Activated T-cell treated with anti-CD3 and anti-CD28 coated beads, Interleukin-2, amount 50 U/mL, for 72 hours (primary cell): ENCODE results near the gene DDX3X. TPM values are rescaled to one million over a fixed set of nuclear protein-coding genes. Genes with fewer than 3 reads are reported as not detected.
"Not testable (repeated sequence)": the region's sequence is repeated elsewhere in the genome, so short reads cannot be mapped to it uniquely, and the experiment has no call there.

Experiments used
- ATAC-seq, 2 donors: fragments of 150-1000 bp; cut with Tn5 transposase; replicated peaks in 1 of 2; 2 replicates each; pipeline ENCODE4 v1.10.0; 2021; ENCODE audit warnings: moderate library complexity in 2 of 2, mild to moderate bottlenecking in 1 of 2
- DNase-seq, 2 donors: peaks; one replicate each; pipeline ENCODE4 v3.0.0; 2021 to 2022; ENCODE audit warnings: mixed read lengths in 1 of 2
- H3K27ac Mint-ChIP-seq: one replicate; pipeline ENCODE4 v1.8.0; 2022; ENCODE audit warnings: mild to moderate bottlenecking, moderate library complexity, mixed read lengths
- H3K27me3 Mint-ChIP-seq: one replicate; pipeline ENCODE4 v1.8.0; 2022; ENCODE audit warnings: low read depth, mixed read lengths
- H3K36me3 Mint-ChIP-seq, 2 donors: one replicate each; pipeline ENCODE4 v1.8.0; 2022; ENCODE audit warnings: mixed read lengths in 2 of 2, mild to moderate bottlenecking in 1 of 2; ENCODE audit not compliant: insufficient read depth in 2 of 2
- H3K4me1 Mint-ChIP-seq: one replicate; pipeline ENCODE4 v1.8.0; 2022; ENCODE audit warnings: low read depth, mixed read lengths
- H3K4me3 Mint-ChIP-seq, 2 donors: one replicate each; pipeline ENCODE4 v1.8.0; 2022; ENCODE audit warnings: mild to moderate bottlenecking in 2 of 2, mixed read lengths in 2 of 2, moderate library complexity in 2 of 2
- H3K9me3 Mint-ChIP-seq, 2 donors: one replicate each; pipeline ENCODE4 v1.8.0; 2022; ENCODE audit warnings: mixed read lengths in 2 of 2
- total RNA-seq, 2 donors: library from RNA; stranded (reverse); gene quantifications; one replicate each; pipeline ENCODE4 v1.2.3, GENCODE V29; 2022

The DDX3X gene
- total RNA-seq, 2 donors from 2014 or later: 251 to 419 TPM

DNA sequence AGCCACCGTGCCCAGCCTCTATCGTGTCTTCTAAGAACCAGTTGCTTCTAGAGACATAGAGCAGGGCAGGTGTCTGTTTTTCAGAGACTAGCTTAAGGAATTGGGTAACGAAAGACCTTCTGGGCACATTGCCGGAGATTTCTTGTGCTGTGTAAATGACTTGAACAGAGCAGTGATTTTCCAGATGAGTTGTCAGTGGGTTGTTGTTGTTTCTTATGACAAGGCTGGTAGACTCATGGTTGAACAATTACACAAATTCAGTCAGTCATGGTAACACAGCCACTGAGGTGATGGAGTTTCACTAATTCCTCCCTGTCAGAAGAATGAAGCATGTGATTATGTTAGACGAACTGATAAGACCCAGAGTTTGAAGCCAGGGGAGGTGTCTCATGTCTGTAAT is 20.5 kb upstream of the DDX3X start:
- no peak for DNase-seq
- H3K4me3 Mint-ChIP-seq: no peak overlapping the region
- peaks cover 12% of the 10 kb centered on the region for H3K4me1 Mint-ChIP-seq
- peak; percentile 56 to 75 for ATAC-seq
- no peak overlapping the region for H3K27ac Mint-ChIP-seq
- no peaks in the 10 kb centered on the region for H3K9me3 Mint-ChIP-seq
- H3K36me3 Mint-ChIP-seq: no peaks in the 10 kb centered on the region
- H3K27me3 Mint-ChIP-seq: no peaks in the 10 kb centered on the region

DNA sequence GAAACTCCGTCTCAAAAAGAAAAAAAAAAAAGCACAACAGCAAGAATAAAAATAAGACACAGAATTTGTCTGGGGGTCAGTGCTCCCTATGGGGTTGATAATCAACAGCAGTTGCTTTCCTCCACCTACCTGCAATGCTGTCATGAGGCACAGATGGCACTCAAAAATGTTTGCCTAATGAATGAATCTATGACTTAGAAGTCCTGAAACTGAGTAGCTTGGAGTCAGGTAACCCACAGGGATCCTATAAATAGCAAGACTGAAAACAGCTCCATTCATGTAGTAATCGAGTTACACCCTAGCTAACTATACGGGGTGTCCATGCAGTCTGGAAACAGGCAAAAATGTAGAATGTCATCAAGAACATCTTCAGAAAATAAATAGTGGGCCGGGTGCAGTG is 19.8 kb upstream of the DDX3X start:
- ATAC-seq: peak in 1 of 2 donors; percentile 35

DNA sequence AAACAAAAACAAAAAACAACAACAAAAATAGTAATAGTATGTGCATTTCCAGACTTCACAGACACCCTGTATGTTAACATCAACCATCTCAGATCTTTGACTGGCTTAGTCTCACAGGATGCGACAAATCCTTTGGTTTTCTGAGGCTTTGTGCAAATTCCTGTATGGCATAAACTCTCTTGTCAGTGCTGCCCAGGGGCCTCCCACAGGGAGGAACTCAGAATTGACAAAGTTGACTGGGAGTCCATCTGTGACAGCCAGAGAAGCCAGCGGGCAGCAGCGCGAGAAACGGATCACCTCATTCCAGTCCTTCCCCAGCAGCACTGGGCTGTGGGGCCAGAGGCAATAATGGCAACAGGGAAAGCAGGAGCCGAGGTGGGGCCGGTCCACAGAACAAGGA is 19.1 kb upstream of the DDX3X start:
- no peak for ATAC-seq
- Mint-ChIP-seq H3K27ac (no peak overlapping the region), H3K36me3 (no peaks in the 10 kb centered on the region), H3K4me3 (no peak overlapping the region), H3K4me1 (peaks cover 12% of the 10 kb centered on the region), H3K9me3 (no peaks in the 10 kb centered on the region), H3K27me3 (no peaks in the 10 kb centered on the region)
- DNase-seq: no peak

More for the DNA sequence above, 19.8 kb upstream of the DDX3X start:
- H3K9me3 Mint-ChIP-seq: no peaks in the 10 kb centered on the region
- no peaks in the 10 kb centered on the region for H3K36me3 Mint-ChIP-seq
- H3K4me3 Mint-ChIP-seq: no peak overlapping the region
- no peaks in the 10 kb centered on the region for H3K27me3 Mint-ChIP-seq
- H3K27ac Mint-ChIP-seq: no peak overlapping the region
- no peak for DNase-seq
- peaks cover 12% of the 10 kb centered on the region for H3K4me1 Mint-ChIP-seq

DNA sequence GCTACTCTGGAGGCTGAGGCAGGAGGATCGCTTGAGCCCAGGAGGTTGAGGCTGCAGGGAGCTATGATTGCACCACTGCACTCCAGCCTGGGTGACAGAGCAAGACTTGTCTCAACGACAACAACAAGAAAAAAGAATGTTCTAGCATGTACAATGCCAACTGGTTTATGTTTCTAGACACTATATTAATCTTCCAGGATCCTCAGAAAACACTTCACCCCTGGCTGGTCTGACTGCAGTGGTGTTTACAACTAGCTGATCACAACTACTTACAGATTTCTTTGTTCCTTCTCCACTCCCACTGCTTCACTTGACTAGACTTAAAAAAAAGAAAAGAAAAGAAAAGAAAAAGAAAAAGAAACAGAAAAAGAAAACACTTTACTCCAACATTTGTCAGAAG is 17.7 kb upstream of the DDX3X start:
- DNase-seq, H3K4me3 Mint-ChIP-seq, H3K27me3 Mint-ChIP-seq, H3K9me3 Mint-ChIP-seq, H3K36me3 Mint-ChIP-seq, H3K4me1 Mint-ChIP-seq, H3K27ac Mint-ChIP-seq, ATAC-seq: not testable (repeated sequence)

DNA sequence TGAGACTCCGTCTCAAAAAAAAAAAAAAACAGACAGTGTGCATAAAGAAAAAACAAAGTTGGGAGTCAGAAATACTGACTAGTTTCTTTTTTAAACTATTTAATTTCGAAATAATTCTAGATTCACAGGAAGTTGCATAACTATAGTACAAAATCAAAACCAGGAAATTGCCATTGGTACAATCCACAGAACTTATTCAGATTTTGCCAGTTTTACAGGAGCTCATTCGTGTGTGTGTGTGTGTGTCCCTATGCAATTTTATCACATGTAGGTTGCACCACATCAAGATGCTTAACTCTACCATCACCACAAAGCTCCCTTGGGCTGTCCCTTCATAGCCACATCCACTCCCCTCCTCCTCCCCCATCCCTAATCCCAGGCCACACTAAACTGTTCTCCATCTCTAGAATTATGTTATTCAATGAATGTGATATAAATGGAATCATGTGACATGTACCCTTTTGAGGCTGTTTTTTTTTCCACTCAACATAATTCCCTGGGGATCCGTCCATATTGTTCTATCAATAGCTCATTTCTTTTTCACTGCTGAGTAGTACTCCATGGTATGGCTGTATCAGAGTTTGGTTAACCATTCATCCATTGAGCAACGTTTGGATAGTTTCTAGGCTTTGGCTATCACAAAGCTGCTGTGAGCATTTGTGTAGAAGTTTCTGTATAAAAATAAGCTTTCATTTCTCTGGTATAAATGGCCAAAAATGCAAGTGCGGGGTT is 16.3 kb upstream of the DDX3X start:
- DNase-seq: no peak
- H3K4me3 Mint-ChIP-seq: no peak overlapping the region
- no peaks in the 10 kb centered on the region for H3K9me3 Mint-ChIP-seq
- H3K27me3 Mint-ChIP-seq: no peaks in the 10 kb centered on the region
- no peak for ATAC-seq
- peaks cover 3% of the 10 kb centered on the region for H3K4me1 Mint-ChIP-seq
- H3K36me3 Mint-ChIP-seq: no peaks in the 10 kb centered on the region
- no peak overlapping the region for H3K27ac Mint-ChIP-seq

DNA sequence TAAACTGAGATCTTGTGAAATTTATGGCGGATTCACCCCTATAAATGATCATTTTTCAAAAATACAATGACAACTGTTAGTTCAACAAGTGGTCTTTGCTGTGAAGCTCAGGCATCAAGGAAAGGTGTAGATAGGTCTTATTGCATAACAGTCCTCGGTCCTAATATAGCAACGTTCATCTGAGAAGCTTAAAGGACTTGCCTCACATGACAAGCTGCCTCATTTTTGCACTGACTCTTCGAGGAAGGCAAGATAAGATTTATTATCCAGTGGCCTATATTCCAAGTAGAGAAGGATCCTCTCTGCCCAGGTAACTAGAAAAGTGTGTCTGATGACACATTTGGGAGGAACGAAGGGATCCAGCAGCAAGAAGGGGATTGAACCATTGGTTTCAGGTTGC is 13.6 kb upstream of the DDX3X start:
- peaks cover 2% of the 10 kb centered on the region for H3K27me3 Mint-ChIP-seq
- DNase-seq: no peak
- H3K27ac Mint-ChIP-seq: no peak overlapping the region
- ATAC-seq: no peak
- H3K9me3 Mint-ChIP-seq: no peaks in the 10 kb centered on the region
- peaks cover 4% of the 10 kb centered on the region for H3K4me1 Mint-ChIP-seq
- no peak overlapping the region for H3K4me3 Mint-ChIP-seq
- H3K36me3 Mint-ChIP-seq: no peaks in the 10 kb centered on the region

DNA sequence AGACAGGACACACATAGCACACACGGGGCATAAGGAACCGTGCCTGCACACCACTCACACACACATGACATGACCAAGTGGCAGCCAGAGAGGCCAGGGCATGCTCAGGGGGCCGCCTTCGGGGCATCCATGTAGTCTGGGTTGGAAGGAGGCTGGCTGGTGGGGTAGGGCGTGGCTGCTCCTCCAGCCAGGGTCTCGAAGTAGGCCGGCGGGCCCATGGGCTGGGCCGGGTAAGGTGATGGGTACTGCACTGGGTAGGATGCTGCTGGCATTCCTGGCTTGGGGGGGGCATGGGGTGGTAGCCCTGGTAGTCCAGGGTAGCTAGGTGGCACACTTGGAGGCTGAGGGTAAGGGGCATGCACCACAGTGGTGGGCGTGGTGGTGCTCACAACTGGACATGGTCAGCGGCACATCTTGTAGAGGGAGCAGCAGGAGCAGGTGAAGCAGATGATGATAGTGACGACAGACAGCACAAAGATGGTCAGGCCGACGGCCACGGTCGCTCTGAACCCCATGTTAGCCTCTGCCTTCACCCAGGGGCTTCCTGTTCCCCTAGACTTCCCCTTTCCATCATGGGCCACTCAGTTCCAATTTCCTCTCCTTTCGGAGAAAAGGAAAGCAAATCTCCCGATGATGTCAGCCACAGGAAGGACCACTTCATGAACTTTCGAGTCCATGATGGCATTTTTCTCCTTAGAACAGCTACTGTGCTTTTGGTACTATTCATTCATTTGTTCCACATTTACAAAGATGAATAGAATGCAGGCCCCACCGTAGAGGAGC is 10.9 kb upstream of the DDX3X start:
- no peak for ATAC-seq
- H3K4me3 Mint-ChIP-seq: no peak overlapping the region
- H3K9me3 Mint-ChIP-seq: no peaks in the 10 kb centered on the region
- peaks cover 11% of the 10 kb centered on the region for H3K27me3 Mint-ChIP-seq
- peaks cover 4% of the 10 kb centered on the region for H3K4me1 Mint-ChIP-seq
- no peak overlapping the region for H3K27ac Mint-ChIP-seq
- no peaks in the 10 kb centered on the region for H3K36me3 Mint-ChIP-seq
- DNase-seq: no peak

DNA sequence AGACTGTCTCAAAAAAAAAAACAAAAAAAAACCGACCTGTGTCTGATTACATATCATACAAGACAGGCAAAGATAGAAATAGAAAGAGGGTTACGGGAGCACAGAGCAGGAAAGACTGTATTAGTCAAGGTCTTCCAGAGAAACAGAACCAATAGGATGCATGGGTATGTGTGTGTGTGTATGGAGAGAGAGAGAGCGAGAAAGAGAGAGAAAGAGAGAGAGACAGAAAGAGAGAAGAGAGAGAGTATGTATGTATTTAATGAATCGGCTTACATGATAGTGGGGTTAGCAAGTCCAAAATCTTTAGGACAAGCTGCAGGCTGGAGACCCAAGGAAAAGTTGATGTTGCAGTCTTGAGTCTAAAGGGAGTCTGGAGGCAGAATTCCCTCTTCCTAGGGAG is 7.5 kb upstream of the DDX3X start:
- Mint-ChIP-seq H3K27ac (no peak overlapping the region), H3K4me3 (no peak overlapping the region), H3K9me3 (no peaks in the 10 kb centered on the region), H3K36me3 (no peaks in the 10 kb centered on the region), H3K27me3 (peaks cover 11% of the 10 kb centered on the region), H3K4me1 (peaks cover 27% of the 10 kb centered on the region)
- DNase-seq (no peak), ATAC-seq (no peak)

DNA sequence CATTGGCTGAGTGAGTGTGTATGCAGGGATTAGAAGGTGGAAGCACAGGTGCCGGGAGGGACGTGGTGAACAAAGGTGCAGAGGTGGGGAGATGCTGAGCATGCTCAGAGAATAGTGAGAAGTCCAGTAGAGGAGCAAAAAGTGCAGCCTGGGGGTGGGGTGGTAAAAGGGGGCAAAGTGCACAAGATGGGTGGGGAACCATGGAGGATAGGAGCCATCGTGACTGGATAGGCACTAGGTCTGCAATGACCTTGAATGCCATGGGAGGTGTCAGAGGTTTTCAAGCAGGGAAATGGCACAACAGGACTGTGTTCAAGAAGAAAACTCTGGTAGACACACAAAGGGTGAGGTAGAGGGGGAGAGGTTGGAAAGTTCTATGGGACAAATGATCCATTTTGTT is 6.6 kb upstream of the DDX3X start:
- DNase-seq: no peak
- peaks cover 36% of the 10 kb centered on the region for H3K4me1 Mint-ChIP-seq
- no peak overlapping the region for H3K4me3 Mint-ChIP-seq
- no peaks in the 10 kb centered on the region for H3K36me3 Mint-ChIP-seq
- no peaks in the 10 kb centered on the region for H3K9me3 Mint-ChIP-seq
- H3K27me3 Mint-ChIP-seq: peaks cover 11% of the 10 kb centered on the region
- H3K27ac Mint-ChIP-seq: no peak overlapping the region
- ATAC-seq: no peak

DNA sequence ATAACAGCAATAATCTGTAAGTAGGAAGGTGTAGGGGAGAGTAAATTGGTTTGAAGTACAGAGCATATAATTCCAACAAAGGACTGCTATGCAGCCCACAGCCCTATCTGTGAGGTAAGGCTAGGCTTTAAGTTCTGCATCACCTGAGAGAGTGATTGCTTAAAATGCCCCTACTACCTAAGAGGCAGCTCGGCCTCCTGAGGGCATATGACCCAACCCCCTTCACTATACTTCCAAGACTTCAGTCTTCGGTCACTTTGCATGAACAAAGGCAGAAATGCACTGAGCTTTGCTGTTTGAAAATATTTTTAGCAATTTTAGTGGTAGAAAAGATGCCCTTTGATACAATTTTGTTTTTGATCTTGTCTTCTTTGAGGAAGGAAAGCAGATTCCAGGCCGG is 4.9 kb upstream of the DDX3X start:
- Mint-ChIP-seq H3K27me3 (peaks cover 11% of the 10 kb centered on the region), H3K27ac (no peak overlapping the region), H3K36me3 (peaks cover 3 to 4% of the 10 kb centered on the region in 2 donors), H3K4me1 (peaks cover 48% of the 10 kb centered on the region), H3K4me3 (no peak overlapping the region), H3K9me3 (no peaks in the 10 kb centered on the region)
- ATAC-seq: no peak
- no peak for DNase-seq

DNA sequence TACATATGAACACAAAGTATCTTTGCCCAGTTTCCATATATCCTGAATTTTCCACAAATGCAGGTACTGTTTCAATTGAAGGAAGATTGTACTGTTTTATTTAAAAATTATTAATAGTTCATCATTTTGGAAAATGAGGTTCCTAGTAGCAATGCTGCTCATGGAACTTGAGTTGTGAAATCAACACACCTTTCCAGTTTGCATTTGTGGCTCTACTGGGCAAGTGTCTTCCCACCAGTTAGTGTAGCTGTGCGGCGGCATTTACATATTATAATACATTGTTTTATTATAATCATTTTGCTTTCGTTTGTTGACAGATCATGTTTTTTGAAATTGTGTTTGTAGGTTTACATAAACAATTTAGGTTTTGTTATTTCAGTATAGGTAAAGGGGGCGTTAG is 2.0 kb upstream of the DDX3X start:
- Mint-ChIP-seq H3K36me3 (peaks cover 11 to 29% of the 10 kb centered on the region in 2 donors), H3K4me1 (peaks cover 61% of the 10 kb centered on the region), H3K9me3 (no peaks in the 10 kb centered on the region), H3K27me3 (peaks cover 4% of the 10 kb centered on the region), H3K27ac (peak overlapping the region; percentile 98), H3K4me3 (peak overlapping the region; percentile 94 to 95)
- DNase-seq: no peak
- no peak for ATAC-seq

DNA sequence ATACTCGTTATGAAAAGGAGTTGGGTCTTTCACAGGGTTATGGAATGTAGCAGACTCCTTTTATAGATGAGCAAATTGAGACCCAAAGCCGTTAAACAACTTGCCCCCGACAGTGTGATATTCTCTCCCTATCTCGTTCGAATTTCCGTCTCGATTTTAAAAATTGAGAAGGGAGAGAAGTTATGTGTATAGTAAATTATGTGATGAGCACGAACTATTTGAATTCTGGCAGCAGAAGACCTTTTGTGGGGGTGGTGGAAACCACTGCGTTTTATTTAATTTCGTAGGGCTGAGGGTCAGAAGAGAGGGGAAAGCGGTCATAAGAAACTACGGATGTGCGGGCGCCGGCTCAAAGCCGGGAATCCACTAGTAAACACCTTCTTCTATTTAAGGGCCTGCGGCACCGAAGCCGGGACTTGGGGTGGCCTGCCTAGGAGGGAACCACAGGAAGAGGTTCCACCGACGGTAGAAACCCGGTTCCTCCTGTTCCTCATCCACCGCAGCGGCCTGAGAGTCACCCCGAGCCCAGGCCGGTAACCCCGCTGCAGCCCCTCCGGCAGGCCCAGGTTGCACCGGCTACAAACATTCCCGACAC is 1.5 kb upstream of the DDX3X start:
- peaks cover 66% of the 10 kb centered on the region for H3K4me1 Mint-ChIP-seq
- no peaks in the 10 kb centered on the region for H3K27me3 Mint-ChIP-seq
- H3K36me3 Mint-ChIP-seq: peaks cover 12 to 34% of the 10 kb centered on the region in 2 donors
- no peaks in the 10 kb centered on the region for H3K9me3 Mint-ChIP-seq
- peak overlapping the region; percentile 98 for H3K27ac Mint-ChIP-seq
- peak overlapping the region; percentile 94 to 95 for H3K4me3 Mint-ChIP-seq
- ATAC-seq: peak; percentile 2
- DNase-seq: peak in 1 of 2 donors; percentile 62

DNA sequence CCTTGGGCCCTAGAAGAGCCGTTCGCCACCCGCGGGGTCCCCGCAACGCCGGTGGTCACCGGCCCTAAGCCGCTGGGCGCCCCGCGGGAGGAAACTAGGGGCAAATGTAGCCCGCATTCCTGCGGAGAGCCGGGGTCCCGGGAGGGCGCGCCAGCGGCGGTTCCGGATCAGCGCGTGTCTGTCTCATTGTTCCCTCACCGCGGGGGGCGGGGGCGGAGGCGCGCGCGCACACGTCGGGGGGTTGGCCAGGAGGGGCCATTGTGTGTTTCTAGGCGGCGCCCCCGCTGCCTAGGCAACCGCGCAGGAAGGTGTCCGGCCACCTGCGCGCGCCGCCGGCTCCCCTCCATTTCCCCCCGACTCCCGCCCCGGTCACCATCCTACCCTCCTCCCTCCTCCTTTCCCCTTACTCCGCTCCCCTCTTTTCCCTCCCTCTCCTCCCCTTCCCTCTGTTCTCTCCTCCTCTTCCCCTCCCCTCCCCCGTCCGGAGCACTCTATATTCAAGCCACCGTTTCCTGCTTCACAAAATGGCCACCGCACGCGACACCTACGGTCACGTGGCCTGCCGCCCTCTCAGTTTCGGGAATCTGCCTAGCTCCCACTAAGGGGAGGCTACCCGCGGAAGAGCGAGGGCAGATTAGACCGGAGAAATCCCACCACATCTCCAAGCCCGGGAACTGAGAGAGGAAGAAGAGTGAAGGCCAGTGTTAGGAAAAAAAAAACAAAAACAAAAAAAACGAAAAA is 789 bp upstream of the DDX3X start:
- H3K36me3 Mint-ChIP-seq: peaks cover 14 to 41% of the 10 kb centered on the region in 2 donors
- ATAC-seq (peak; percentile 53 to 57), DNase-seq (peak; percentile 84 to 94)
- no peaks in the 10 kb centered on the region for H3K9me3 Mint-ChIP-seq
- peak overlapping the region; percentile 100 for H3K27ac Mint-ChIP-seq
- H3K4me3 Mint-ChIP-seq: peak overlapping the region; percentile 94 to 95
- H3K27me3 Mint-ChIP-seq: no peaks in the 10 kb centered on the region
- peaks cover 72% of the 10 kb centered on the region for H3K4me1 Mint-ChIP-seq
